Activated CD4-positive, CD25-positive, alpha-beta regulatory T cell treated with anti-CD3 and anti-CD28 coated beads, Interleukin-2, amount 50 U/mL, for 72 hours (primary cell): Measurements from ENCODE around the gene WNT8B.

Experiments
- DNase-seq: peaks from one replicate; pipeline ENCODE4 v3.0.0; 2021

WNT8B gene

DNA sequence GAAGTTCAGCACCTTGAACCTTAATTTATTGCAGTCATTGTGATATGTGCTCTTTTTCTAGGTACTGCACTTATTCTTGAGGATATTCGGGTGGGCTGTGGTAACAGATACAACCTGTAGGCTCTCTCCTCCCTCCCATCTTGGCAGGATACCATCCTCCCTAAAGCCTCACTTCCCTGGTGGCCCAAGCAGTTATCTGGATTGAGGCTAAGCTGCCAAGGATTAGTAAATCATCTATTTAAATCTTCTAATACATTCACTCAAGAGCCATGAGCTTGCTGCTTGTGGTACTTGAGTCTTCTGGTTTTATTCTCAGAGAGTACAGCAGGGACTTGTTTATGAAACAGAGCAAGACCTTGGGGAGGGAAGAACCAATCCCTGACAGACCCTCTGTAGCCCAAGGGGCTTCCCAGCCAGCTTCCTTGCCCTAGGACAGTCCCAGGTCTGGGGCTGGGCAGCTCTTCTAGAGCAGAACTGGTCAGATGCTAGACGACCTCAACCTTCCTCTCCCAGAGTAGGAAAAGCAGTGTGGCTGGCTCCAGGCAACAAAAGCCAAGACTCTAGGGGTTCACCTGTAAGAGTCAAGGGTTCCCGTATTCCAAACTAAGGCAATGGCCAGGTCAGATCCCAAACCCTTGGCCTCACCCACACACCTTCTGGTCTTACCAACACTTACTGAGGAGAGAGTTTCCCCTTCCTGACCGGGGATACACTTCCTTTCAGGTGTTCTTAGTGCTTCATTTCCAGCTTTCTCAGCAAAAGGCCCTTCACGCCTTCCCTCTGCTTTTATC lies 21.3 kb downstream of the WNT8B start:
- no peak for DNase-seq

DNA sequence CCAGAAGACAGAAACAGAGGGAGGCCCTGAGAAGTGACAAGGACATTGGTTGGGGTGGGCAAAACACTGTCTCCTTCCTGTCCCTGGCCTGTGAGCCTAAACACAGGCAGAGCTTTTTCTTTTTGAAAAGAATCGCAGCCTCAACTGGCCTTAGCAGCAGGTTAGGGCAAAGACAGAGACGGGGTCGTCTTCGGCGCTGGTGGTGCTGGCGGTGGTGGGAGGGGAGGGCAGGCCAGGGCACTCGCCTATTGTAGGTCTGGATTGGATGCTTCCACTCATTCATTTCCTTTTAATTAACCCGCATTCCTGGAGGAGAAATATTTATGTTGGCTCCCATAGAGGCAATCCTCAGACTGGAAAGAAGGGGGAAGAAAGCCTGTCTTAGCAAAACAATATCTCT lies 22.6 kb downstream of the WNT8B start:
- no peak for DNase-seq

DNA sequence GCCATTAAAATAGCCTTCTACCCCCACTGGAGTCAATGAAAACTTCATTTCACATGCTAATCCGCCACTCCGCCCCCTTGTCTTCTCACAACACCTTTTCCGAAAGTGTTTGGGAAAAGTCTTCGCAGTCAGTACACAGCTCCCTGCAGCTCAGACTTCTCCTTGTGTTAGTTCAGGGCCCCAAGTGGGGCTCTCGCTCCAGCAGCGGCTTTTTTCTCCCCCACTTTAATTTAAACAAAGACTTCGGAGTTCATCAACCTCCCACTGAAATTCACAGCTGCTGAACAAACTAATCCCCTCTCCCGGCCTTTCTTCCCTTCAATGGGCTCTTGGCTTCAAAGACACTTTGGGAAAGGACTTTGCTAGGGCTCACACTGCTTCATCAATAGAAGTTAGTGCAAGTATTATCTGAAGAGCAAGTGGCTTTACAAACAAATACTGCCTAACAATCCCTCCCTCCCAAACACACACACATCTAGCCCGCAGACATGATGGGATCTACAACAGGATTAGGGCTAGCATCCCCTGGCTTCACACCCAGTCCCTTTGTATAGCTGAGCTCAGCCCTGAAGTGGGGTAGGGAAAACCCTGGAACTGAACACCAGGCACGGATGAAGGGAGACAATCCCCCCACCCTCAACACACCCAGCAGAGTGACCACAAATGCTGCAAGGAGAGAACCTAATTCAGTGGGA lies 23.1 kb downstream of the WNT8B start:
- no peak for DNase-seq

DNA sequence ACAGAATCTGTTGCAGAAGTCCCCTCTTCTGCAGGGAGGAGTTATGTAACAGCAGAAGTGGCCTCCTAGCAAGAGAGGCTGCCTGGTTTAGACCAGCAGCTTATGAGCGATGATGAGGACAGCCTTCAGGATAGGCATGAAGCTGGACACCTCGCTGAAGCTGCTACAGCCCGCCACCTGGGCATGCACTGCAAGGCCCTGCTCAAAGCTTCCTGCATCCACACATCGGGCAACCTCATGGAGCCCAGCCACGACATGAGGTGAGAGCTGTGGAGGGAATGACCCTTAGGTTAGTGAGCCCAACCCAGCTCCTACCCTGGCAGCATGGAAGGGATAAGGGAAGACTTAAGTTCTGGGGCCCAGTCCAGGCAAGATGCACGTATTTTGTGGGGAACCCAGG lies 24.7 kb downstream of the WNT8B start:
- DNase-seq = no peak

DNA sequence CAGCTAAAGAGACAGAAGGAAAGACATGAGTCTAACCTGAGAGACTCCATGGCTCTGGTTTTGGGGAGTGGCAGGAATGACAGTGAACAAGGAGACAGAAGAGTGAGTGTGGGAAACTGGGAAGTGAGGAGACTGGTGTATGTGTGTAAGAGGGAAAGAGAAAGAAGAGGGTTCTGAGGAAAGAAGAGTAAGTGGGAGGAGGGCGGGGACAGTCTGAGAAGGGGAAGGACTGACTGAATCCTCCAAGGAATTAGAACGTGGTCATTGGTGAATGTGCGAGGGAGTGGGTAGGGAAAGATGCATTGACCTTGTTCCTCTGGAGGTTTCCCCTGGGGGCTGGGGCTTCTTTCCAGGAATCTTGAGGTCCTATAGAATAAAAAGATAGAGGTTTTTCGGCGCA lies 26.6 kb downstream of the WNT8B start:
- no peak for DNase-seq

DNA sequence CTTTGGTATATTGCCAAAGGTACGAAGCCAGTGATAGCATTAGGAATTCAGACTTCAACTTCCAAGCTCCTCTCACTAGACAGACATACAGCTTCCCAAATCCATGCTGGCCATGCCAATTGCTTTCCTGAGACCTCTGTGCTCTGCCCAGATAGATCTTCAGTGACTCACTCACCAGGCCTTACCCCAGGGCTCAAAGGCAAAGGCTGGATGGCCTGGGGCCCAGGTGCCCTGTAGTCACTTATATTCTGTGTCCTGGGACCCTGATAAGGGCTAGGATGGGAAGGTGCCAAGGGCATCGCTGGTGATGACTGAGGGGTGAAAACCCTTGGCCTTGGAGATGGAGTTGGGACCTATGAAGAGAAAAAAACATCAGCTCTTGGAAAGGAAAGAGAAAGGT lies 27.7 kb downstream of the WNT8B start:
- DNase-seq = no peak

DNA sequence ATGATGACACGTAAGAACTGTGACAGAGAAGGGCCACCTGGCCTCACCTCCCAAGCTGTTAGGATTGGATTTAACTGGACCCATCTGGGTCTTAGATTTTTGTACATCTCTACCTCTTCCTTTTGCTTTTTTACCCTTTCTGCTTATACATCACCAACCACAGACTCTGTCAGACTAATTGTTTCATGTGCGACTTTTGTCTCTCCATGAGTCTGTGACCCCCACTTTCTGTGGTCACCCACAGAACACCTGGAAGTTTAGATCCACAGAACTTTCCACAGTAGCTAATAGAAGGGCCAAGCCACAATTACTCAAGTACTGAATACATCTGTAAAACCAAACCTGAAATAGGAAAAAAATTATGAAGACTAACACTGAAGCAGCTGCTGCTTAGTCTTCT lies 33.8 kb downstream of the WNT8B start:
- no peak for DNase-seq

DNA sequence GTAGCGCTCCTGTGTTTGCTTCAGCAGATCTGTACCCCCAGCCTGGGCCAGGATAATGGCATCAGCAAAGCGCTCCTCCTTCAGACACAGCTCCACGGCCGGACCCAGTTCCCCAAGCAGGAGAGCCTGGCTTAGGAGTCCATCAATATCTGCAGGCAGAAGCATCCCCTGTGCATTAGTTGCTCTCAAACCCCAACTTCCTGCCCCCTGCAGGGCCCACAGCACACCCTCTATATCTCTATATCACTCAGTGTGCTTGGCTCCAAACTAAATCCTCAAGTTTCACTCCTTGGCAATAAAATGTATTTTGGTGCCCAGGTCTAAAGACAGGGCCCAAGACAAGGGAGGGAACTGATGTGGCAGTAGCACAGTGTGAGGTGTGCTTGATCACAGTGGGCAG lies 35.2 kb downstream of the WNT8B start:
- DNase-seq = no peak

DNA sequence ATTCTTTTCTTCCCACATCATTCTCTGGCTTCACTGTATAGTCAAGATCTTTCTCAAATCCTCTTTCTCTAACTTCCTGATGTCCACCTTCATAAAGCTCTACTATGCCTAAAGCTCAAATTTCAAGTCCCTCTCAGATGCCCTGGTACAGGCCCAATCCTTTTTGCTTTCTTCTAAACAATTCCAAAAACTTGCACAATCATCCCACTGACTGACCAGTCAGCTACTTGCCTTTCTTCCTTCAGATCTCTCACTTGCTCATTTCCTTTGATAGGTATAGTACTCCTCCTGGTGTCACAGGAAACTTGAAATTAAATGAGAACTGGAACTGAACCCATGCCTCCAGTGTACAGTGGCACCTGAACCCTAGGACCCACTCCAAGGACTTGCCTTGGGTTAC lies 38.6 kb downstream of the WNT8B start:
- no peak for DNase-seq

DNA sequence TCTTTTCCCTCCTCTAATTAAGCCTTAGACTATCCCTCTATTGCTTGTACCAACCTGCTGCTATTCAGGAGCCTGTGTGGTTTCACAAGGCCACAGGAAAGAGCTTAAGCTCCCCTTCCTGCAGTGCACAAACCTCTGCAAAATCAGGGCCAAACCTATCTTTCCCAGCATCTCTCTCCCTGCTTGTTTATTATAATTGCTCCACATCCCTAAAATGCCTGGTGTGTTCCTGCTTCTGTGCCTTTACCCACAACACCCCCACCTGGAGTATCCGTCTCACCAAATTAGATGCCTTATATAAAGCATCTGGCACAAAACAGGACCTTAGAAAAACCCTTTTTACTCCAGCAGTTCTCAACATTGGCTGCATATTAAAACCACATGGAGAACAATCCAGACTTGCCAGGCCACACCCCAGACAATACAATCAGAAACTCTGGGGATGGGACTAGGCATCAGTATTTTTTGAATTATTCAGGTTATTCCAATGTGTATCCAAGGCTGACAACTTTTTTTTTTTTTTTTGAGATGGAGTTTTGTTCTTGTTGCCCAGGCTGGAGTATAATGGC lies 40.2 kb downstream of the WNT8B start:
- no peak for DNase-seq

DNA sequence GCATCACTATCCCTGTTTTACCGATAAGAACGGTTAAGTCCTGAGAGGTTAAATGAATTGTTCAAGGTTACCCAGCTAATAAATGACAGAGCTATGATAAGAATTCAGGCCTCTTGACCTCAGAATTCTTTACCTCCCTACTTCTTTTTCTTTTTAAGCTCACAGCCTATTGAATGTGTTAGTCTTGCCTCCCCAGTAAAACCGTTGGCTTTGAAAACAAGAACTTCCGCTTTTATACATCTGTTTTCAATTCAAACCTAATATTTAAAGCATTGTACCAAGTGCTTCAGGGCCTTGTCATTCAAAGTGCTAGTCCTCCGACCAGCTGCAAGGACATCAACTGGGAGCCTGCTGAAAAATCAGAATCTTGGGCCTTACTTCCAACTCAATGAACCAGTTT lies 41.3 kb downstream of the WNT8B start:
- no peak for DNase-seq

DNA sequence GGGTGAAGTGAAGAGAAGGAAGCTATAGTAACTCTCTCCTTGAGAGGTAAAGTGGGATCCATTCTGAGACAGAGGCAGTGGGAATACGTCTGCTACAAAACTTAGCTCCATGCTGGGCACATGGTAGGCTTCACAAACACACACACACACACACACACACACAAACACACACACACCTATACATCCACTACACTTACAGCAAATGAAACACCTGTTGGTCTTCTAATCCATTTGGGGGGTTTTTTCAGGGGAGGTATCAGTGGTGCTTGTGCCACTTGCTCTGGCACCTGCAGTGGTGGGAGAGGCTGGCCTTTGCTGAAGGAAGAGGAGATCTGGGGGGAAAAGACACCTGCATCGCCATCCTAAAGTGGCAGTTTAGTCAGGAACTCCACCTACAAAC lies 42.4 kb downstream of the WNT8B start:
- no peak for DNase-seq

DNA sequence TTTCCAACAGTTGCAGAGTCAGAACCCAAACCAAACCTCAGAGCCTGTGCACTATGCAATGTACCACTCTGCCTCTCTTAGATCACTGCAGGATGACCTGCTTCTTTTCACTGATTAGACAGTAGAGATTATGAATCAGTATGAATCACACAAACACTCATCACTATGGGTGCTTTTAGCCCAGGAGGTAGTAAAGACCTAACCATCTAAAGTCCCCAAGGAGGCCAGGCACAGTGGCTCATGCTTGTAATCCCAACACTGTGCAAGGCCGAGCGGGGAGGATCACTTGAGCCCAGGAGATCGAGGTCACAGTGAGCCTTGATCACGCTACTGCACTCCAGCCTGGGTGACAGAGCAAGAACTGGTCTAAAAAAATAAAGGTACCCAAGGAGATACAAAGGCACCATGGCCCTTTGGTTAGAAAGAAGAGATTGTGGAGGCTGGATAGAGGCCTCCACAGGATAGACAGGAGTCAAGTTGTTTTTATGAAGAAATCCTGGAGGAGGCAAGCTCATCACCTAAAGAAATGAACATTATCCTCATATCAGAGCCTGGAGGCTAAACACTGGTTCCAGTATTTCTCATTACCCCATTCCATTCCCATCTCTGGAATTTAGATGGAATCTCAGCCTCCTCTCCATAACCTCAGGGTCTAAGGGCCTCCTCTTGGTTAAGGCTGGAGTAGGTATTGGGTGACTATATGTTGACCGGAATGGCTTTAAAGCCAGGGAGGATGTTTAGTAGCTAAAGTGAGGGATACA lies 44.0 kb downstream of the WNT8B start:
- DNase-seq = no peak

DNA sequence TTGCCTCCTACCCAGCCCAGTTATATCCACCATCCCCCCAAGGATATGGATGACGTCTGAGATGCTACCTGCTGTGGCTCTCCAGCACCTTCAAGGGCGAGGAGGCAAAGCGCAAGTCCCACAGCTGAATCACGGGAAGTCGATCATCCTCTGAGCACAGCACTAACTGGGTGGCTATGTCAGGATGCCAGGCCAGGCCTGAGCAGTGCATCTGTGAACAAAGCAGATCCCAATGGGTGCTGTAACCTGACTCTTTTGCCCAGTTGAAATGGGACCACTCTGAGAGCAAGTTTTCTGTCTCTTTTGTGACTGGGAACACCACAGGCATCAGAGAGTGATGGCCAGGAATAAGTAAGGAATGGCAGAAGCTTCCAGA lies 44.5 kb downstream of the WNT8B start:
- DNase-seq = no peak

DNA sequence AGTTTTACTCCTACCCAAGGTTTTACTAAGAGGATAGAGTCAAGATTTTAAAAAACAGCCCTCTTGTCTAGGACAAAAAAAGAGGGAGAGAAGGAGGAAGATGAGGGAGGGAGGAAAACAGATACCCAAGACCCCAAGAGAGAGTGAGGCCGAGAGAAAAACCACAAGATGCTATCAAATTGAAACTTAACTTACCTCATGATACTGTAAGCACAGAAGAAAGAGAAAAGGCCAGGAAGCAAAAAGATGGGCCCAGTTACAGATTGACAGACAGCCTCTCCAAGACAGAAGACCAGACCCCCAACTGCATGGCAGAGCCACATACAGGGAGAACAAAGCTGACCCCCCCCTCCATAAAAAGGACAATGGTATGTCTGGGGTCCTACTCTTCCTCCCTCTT lies 45.5 kb downstream of the WNT8B start:
- no peak for DNase-seq

DNA sequence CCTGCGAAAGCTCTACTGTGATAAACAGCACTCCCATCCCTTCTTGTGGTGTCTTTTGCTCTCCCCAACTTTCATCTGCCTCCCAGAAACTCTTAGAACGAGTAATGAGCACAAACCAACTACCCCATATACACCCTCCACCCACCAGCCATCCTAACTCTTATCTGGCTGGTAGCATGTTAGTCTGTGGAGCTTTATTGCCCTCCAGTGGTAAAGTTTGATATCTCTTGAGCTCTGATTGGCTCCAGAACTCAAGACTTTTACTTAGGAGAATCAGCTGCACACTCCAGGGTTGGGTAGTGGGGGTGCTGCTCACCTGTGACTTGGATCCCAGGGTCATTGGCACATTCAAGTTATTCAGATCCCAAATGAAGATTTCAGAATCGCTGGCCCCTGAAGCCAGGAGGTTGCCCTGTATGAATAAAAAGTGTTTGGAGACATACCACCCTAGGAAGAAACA lies 45.9 kb downstream of the WNT8B start:
- DNase-seq = no peak

DNA sequence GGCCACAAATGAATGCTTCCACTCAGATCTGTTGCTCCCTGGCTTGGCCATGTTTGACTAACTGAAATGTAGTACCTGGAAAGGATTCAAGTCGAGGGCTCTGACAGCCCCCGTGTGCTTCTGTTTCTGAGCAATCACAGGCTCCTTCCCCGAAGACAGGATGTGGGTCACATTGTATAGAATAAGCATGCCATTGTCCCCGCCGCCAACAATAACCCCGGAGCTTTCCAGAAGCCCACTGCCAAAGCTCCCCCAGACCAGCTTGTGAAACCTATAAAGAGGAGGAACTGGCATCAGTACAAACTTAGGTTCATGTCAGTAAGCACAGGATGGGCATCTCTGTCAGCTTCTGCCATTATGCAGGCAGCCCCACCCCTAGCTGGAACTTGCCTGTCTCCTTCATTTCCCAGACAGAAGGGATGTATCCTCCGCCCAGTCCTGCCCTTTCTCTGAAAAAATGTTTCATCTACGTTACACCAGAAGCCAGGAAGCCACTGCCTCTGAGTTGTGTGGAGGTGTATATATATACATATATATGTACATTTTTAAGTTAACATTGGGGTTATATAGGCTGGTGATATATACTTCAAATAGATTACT lies 46.5 kb downstream of the WNT8B start:
- DNase-seq = no peak

DNA sequence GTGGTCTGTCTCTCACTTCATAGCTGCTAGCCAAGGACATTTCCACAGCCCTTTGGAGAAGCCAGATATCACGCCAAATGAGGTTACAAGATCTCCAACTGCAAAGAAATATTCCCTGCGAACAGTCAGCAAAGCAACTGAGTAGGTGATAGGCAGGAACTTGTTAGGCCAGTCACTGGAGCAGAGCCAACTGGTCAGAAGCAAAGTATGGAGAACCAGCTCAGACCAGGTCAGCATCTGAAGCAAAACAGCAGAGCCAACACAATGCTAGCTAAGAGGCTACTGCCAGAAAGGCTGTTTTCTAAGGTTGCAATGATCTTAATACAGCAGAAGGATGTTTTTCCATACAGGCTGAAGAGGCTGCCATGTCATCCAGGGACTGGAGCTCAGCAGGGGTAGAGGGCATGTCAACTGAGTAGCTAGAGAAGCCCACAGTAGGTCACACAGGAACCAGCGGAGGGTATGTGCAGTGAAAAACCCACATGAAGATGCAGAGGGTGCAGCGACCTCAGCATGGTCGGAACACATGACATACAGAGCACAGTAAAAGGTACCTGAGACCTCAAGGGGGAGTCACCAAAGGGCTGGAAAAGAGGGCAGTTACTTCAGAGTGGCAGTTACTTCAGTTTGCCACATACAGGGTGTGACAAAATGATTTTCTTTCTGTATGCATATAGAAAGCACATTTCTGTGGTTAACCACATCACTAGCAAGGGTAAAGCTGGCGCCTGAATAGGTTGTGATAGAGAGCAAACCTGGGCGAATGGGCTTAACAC lies 47.9 kb downstream of the WNT8B start:
- DNase-seq = no peak

DNA sequence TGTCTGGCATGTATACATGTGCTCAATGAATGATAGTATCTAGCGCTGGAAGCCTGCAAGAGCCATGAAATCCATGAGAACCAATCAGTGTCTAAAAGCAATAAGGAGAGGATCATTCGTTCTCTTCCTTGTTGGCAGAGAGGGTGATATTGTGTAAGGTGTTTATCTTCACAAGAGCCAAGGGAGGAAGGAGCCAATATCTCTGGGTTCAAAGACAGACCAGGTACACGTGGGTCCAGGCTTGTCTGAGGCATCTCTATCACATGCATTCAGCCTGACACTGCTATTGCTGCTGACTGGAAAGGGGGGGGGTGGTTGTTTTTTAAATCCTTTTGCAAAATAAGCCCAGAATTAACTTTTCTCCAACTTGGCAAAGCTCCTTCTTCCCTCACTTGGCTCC lies 52.8 kb downstream of the WNT8B start:
- no peak for DNase-seq

DNA sequence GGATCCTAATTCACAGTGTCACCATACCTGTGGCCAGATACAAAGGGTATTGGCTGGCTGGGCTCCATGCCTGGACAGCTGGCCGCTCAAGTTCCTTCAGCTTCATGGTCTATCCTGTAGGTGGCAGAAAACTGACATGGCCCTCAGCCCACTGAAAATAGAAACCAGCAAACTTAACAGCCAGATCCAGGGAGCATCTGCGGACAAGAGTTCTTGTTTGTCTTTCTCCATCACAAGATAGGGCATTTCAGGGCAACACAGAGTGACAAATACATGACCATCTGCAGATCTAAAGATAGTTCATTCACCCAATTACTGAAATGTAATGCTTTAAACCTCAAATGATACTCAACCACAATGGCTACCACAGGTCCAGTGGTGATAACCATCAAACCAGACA lies 54.0 kb downstream of the WNT8B start:
- DNase-seq = no peak

DNA sequence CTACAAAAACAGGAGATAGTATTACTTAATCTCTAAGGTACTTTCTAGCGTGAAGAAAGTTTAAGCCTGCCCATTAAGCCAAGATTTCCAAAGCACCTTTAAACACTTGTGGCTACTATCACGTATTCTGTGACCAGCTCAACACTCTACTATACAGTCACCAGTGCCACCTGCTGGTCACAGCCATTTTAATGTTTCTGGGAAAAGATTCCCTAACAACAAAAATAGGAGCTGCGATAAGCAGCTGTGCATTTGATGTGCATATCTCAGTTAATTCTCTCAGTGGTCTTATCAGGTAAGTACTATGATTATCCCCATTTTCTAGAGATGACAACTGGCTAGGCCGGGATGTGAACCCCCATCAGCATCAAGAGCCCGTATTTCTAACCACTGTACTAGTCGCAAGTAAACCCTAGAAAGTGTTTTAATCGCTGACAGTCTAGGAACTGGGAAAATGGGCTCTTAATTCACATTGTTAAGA lies 56.0 kb downstream of the WNT8B start:
- DNase-seq = no peak
